Measurements from ENCODE around the gene TKTL1.
"Not testable (repeated sequence)": the region's sequence is repeated elsewhere in the genome, so short reads cannot be mapped to it uniquely, and the experiment has no call there.

DNA sequence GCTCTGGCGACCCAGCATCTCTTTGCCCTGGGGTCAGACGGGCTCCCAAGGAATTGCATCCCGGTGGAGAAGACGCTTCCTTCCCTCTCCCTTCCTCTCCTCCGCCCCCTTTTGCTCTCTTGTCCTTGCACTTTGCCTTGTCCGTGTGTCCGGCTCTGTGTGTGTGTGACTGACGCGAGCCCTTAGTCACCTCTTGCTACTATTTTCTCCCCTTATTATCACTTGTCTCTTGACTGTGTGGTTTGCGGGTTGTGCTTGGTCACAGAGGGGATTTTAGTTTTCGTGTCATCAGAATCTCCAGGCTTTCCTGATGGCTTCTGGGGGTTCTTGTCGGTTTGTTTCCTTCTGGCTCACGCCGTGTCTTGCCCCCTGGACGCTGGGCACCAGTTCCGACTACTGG, 47.5 kb downstream of the TKTL1 start:
- not testable (repeated sequence) for TF ChIP-seq POLR2AphosphoS5 (IDR thresholded peaks at IDR 0.05; ENCODE audit: low read depth, low read length)
- TF ChIP-seq, protein P1, sequence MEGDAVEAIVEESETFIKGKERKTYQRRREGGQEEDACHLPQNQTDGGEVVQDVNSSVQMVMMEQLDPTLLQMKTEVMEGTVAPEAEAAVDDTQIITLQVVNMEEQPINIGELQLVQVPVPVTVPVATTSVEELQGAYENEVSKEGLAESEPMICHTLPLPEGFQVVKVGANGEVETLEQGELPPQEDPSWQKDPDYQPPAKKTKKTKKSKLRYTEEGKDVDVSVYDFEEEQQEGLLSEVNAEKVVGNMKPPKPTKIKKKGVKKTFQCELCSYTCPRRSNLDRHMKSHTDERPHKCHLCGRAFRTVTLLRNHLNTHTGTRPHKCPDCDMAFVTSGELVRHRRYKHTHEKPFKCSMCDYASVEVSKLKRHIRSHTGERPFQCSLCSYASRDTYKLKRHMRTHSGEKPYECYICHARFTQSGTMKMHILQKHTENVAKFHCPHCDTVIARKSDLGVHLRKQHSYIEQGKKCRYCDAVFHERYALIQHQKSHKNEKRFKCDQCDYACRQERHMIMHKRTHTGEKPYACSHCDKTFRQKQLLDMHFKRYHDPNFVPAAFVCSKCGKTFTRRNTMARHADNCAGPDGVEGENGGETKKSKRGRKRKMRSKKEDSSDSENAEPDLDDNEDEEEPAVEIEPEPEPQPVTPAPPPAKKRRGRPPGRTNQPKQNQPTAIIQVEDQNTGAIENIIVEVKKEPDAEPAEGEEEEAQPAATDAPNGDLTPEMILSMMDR (IDR thresholded peaks at IDR 0.05) = not testable (repeated sequence)

All from Panc1 (cell line).